AG04450 (cell line): ENCODE measurements around the gene ACSF3. TPM values are rescaled to one million over a fixed set of nuclear protein-coding genes. Genes with fewer than 3 reads are reported as not detected.
A peak's percentile ranks its signal among the peaks of the same experiment; 100 is the strongest.

Experiments used
- CTCF ChIA-PET: fragments of 300-600, 350-600 bp; formaldehyde crosslinking; extraction: SDS; loops from one replicate; lab custom pipeline; 2022; ENCODE audit warnings: antibody characterized with exemption, inconsistent platforms; lab: Charles Lee
- POLR2A ChIA-PET: fragments of 350-600 bp; formaldehyde crosslinking; extraction: SDS; loops from one replicate; lab custom pipeline; 2021; ENCODE audit warnings: antibody characterized with exemption, inconsistent platforms; lab: Yijun Ruan, JAX
- DNase-seq: peaks from one replicate; pipeline ENCODE4 v3.0.0-alpha.2; 2011; ENCODE audit warnings: low read depth, low spot score
- H3K27ac ChIP-seq: one replicate; pipeline ENCODE4 v1.5.1; 2012; ENCODE audit warnings: low read depth, low read length, control low read depth
- H3K27me3 ChIP-seq: one replicate; pipeline ENCODE4 v1.6.0; 2012; ENCODE audit warnings: low read length; ENCODE audit not compliant: control insufficient read depth, insufficient read depth
- H3K4me3 ChIP-seq: 2 replicates; pipeline ENCODE4 v1.5.1; 2011; ENCODE audit warnings: mild to moderate bottlenecking, low read depth, low read length, control low read depth
- H3K9me3 ChIP-seq: 2 replicates; pipeline ENCODE4 v1.5.1; 2012; ENCODE audit warnings: low read length; ENCODE audit not compliant: control insufficient read depth, insufficient read depth
- polyA plus RNA-seq: library from polyadenylated mRNA; depleted of rRNA; stranded (reverse); fragments of >200 nt; gene quantifications from 2 replicates; pipeline ENCODE4 v1.2.3, GENCODE V29; 2011
- TF ChIP-seq, protein P1 (sequence below): IDR thresholded peaks from 2 replicates; pipeline ENCODE4 v1.5.1; 2011; ENCODE audit warnings: low read depth, low read length, control low read depth, inconsistent platforms

ACSF3 gene
- polyA plus RNA-seq, 1 experiment, result 11.2 TPM

DNA sequence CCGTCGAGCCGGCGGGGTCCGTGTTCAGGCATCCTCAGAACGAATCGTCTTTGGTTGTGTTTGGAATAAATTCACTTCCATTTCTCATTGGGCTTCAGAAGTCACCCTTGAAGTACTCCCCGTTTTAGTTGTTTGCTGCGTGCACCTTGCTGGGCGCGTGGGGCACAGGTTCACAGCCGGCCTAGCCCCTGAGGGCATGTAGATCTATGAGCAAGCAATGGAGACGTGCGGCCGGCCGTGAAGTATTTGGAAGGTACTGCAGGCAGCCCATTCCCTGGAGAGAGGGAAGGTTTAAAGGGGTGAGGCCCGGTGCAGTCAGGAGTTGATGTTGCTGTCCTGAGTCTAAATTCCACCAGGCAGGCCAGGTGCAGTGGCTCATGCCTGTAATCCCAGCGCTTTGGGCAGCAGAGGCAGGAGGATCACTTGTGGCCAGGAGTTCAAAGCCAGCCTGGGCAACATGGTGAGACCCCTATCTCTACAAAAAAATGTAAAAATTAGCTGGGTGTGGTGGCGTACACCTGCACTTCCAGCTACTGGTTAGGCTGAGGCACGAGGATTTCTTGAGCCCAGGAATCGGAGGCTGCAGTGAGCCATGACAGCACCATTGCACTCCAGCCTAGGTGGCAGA, 714 bp downstream of the ACSF3 start:
- no peak for DNase-seq
- no peak overlapping the region for H3K27ac ChIP-seq

GRCh38 chr16:89094880-89095258, 1.2 kb downstream of the ACSF3 start:
- POLR2A ChIA-PET, result no interaction called here
- peak overlapping the region; percentile 79 for H3K4me3 ChIP-seq
- H3K9me3 ChIP-seq, result no peaks in the 10 kb centered on the region
- no peak for DNase-seq
- no peak overlapping the region for H3K27ac ChIP-seq
- H3K27me3 ChIP-seq, result peaks cover 19% of the 10 kb centered on the region
- TF ChIP-seq, protein P1, sequence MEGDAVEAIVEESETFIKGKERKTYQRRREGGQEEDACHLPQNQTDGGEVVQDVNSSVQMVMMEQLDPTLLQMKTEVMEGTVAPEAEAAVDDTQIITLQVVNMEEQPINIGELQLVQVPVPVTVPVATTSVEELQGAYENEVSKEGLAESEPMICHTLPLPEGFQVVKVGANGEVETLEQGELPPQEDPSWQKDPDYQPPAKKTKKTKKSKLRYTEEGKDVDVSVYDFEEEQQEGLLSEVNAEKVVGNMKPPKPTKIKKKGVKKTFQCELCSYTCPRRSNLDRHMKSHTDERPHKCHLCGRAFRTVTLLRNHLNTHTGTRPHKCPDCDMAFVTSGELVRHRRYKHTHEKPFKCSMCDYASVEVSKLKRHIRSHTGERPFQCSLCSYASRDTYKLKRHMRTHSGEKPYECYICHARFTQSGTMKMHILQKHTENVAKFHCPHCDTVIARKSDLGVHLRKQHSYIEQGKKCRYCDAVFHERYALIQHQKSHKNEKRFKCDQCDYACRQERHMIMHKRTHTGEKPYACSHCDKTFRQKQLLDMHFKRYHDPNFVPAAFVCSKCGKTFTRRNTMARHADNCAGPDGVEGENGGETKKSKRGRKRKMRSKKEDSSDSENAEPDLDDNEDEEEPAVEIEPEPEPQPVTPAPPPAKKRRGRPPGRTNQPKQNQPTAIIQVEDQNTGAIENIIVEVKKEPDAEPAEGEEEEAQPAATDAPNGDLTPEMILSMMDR, result no peak
- CTCF ChIA-PET, result interaction anchor here (0.6 kb wide), 1 partner anchor 73 kb away, joined by 7 read pairs; no protein-coding TSS in a partner anchor

More for the DNA sequence above, 714 bp downstream of the ACSF3 start:
- POLR2A ChIA-PET, result interaction anchor here (0.8 kb wide), 1 partner anchor 123 kb away, joined by 3 read pairs; the partner anchor contains the start of gene ZNF778
- peak overlapping the region; percentile 79 for H3K4me3 ChIP-seq
- TF ChIP-seq, protein P1, result no peak
- H3K9me3 ChIP-seq, result no peaks in the 10 kb centered on the region
- peaks cover 22% of the 10 kb centered on the region for H3K27me3 ChIP-seq
- CTCF ChIA-PET, result interaction anchor here (0.6 to 1.8 kb wide), 2 partner anchors 73 to 237 kb away, joined by 4 to 7 read pairs; no protein-coding TSS in a partner anchor

DNA sequence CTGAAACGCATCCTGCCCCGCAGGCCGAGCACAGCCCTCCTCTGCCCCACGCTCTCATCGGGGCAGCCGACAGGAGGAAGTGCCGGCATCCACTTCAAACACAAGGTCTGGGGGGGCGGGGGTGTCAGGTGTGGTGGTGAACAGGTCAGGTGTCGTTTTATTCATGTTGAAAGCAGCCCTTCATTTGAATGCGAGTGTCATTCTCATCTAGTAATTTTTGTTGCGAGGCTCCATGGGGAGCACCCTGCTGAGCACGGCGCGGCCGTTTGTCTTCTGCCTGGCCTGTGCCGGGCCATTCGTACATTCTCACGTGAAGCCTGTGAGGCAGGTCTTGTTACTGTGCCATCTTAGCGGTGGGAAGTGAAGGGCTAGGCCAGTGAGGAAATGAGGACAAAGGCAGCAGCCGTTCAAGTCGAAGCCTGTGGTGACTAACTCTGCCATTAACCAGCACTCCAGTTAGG, 1.9 kb downstream of the ACSF3 start:
- ChIA-PET CTCF (no interaction called here), POLR2A (no interaction called here)
- TF ChIP-seq, protein P1, result no peak
- Histone ChIP-seq H3K27me3 (peaks cover 12% of the 10 kb centered on the region), H3K27ac (no peak overlapping the region), H3K9me3 (no peaks in the 10 kb centered on the region), H3K4me3 (no peak overlapping the region)
- no peak for DNase-seq

GRCh38 chr16:89096042-89096717, 2.5 kb downstream of the ACSF3 start:
- no peak for DNase-seq
- POLR2A ChIA-PET, result no interaction called here
- TF ChIP-seq, protein P1, result no peak

More at GRCh38 chr16:89096042-89096717, 2.5 kb downstream of the ACSF3 start:
- CTCF ChIA-PET, result no interaction called here
- H3K4me3 ChIP-seq, result no peak overlapping the region
- H3K9me3 ChIP-seq, result no peaks in the 10 kb centered on the region; the same call in 1 of the 2 replicates
- H3K27ac ChIP-seq, result no peak overlapping the region
- peaks cover 7% of the 10 kb centered on the region for H3K27me3 ChIP-seq
